ENCODE measurements around the gene OR1J2. TPM values are rescaled to one million over a fixed set of nuclear protein-coding genes. Genes with fewer than 3 reads are reported as not detected.

OR1J2 gene
- total RNA-seq, 1 donor from 2014 or later: not detected

DNA sequence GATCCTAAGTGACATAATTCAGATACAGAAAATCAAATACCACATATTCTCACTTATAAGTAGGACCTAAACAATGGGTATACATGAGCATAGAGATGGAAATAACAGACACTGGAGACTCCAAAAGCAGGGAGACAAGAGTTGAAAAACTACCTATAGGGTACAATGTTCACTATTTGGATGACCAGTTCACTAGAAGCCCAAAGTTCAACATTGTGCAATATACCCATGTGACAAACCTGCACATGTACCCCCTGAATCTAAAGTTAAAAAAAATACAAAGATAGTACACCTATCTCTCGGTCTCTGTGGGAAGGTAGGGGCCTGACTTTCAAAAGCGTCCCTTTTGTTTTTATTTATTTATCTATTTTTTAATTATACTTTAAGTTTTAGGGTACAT lies 28.2 kb downstream of the OR1J2 start:
- ATAC-seq: no peak
- DNase-seq (ENCODE audit: low spot score): no peak

DNA sequence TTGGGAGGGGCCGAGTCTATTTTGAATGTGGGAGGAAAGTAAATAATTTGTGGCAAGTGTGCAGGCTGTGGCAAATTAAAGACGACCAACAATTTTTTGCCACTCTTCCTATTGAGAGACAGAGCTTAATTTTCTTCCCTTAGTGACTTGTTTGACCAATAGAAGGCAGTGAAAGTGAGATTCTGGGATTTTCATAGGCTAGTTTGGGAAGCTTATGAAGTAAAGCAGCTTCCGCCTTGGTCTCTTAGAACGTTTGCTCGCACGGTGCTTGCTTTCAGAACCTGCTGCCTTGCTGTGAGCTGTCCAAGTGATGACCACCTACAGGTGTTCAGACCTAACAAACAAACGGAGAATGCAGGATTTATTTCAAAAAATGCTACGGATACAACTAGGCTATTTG lies 35.6 kb downstream of the OR1J2 start:
- ATAC-seq (no peak), DNase-seq (ENCODE audit: low spot score) (no peak)

DNA sequence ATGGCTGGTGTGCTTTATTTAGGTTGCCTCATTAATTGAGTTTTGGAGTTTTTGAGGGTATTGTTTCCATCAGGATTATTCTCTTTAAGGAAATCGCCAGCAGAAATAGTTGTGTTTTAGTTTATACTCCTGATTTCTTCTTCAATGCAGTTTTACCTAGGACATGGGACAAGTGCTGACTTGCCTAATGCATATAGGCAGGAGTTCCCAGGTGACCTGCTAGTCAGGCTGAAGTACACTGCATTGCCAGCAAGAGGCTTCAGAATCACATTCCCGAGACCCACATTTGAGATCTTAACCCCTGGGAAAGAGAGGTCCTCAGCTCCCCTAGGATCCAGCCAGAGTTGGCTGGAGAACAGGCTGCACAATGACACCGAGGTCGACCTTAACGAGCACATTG lies 40.8 kb downstream of the OR1J2 start:
- ATAC-seq (no peak), DNase-seq (ENCODE audit: low spot score) (no peak)

DNA sequence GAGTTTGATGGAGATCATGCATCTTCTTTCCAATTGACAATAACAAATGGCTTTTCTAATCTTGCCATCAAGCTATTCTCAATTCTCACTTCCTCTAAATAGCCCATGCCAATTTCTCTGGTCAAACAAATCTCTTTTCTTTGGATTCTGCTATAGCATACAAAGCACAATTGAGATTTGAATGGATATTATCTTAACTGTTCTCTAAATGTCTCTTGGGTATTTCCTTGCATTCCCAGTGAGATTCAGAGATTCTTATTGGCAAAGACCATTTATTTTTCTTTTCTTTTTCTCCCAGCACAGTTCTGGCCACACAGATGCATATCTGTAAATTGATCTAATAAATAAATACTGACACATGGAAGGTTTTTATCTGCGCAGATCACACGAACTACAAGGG lies 42.2 kb downstream of the OR1J2 start, which contains the start of gene OR1N2:
Gene OR1N2 (plus strand): TSS at position 301 of the 400 bp plus-strand sequence. CDS start 100 bp downstream, outside the sequence.
- ATAC-seq (no peak), DNase-seq (ENCODE audit: low spot score) (no peak)

Other genes with a start within 250 kb of the OR1J2 start
- 7.5 TPM for gene RBM18, start 246.0 kb upstream of the OR1J2 start, total RNA-seq
- 16.3 TPM for gene MRRF, start 245.9 kb upstream of the OR1J2 start, total RNA-seq
- 2.0 TPM for gene PTGS1, start 139.8 kb upstream of the OR1J2 start, total RNA-seq
- not detected for gene OR1J1, start 32.9 kb upstream of the OR1J2 start, total RNA-seq
- not detected for gene OR1J4, start 8.3 kb downstream of the OR1J2 start, total RNA-seq
- gene OR1N1, start 16.5 kb downstream of the OR1J2 start, total RNA-seq: not detected
- not detected for gene OR1N2, start 42.3 kb downstream of the OR1J2 start, total RNA-seq
- not detected for gene OR1L8, start 72.6 kb downstream of the OR1J2 start, total RNA-seq
- gene OR1Q1, start 103.9 kb downstream of the OR1J2 start, total RNA-seq: not detected
- gene OR1B1, start 146.8 kb downstream of the OR1J2 start, total RNA-seq: not detected
- gene OR1L1, start 150.9 kb downstream of the OR1J2 start, total RNA-seq: not detected
- not detected for gene OR1L3, start 164.3 kb downstream of the OR1J2 start, total RNA-seq
- not detected for gene OR1L4, start 213.2 kb downstream of the OR1J2 start, total RNA-seq
- gene OR1L6, start 231.5 kb downstream of the OR1J2 start, total RNA-seq: not detected

Data from left lobe of liver (tissue), 2 donors.